Gastrocnemius medialis (tissue), 4 donors: ENCODE data around the gene TAF11L2. TPM values are rescaled to one million over a fixed set of nuclear protein-coding genes. Genes with fewer than 3 reads are reported as not detected.

ENCODE experiments used
- total RNA-seq, 4 donors: library from RNA; depleted of rRNA; stranded (reverse); fragments of >200 nt; gene quantifications; one replicate each; pipeline versions ENCODE4 v1.1.0 to v1.2.3, GENCODE V29; 2016

The TAF11L2 gene
- total RNA-seq, 4 donors from 2014 or later: not detected

Other genes with a start within 250 kb of the TAF11L2 start
- gene TAF11L3, start 20.1 kb downstream of the TAF11L2 start, total RNA-seq: not detected
- gene TAF11L4, start 23.6 kb downstream of the TAF11L2 start, total RNA-seq: not detected
- gene TAF11L5, start 27.0 kb downstream of the TAF11L2 start, total RNA-seq: not detected
- not detected for gene TAF11L6, start 30.4 kb downstream of the TAF11L2 start, total RNA-seq
- gene TAF11L7, start 87.5 kb downstream of the TAF11L2 start, total RNA-seq: not detected
- not detected for gene TAF11L8, start 92.7 kb downstream of the TAF11L2 start, total RNA-seq
- not detected for gene TAF11L9, start 96.2 kb downstream of the TAF11L2 start, total RNA-seq
- gene TAF11L10, start 99.6 kb downstream of the TAF11L2 start, total RNA-seq: not detected
- not detected for gene TAF11L11, start 106.0 kb downstream of the TAF11L2 start, total RNA-seq
- gene TAF11L12, start 112.2 kb downstream of the TAF11L2 start, total RNA-seq: not detected
- not detected for gene TAF11L13, start 133.9 kb downstream of the TAF11L2 start, total RNA-seq
- not detected for gene TAF11L14, start 136.2 kb downstream of the TAF11L2 start, total RNA-seq